ENCODE data around the gene EFCAB14.

Gene EFCAB14

DNA sequence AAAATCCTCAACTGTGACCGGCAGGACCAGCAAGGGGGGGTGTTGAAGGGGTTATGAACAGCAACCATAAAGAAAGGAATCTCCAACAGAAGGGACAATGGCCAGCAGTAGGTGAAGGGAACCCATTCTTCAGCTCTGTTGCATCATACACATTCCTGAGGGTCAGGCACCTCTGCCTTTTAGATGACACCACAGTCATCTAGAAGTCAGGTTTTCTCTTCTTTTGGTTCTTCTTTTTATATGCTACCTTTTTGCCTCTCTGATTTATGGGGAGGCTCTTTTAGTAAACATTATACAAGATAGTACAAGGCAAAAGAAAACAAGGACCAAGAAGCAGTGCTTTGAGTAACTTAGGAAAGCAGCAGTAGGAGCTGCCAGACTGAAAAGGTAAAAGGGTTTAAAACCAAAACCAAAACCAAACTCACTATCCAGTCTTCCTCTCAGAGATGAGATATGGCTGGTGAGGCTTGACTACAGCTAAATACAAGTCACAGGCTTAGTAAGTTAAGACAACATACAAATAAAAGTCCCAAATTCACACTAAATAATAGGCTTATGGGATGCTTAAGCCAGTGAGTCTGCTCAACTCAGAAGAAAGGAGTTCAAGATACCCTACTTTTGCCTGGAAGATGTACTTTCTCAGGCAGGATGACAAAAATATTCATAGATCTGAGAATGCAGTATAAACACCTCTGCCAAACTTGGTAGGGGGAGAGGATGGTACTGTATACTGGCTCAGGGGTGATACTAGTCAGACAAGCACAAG, 43.2 kb downstream of the EFCAB14 start:
- no peaks in the 10 kb centered on the region for H3K79me2 ChIP-seq (ENCODE audit: insufficient read depth, low read length)
- no peak for TF ChIP-seq EZH2 (IDR thresholded peaks at IDR 0.05; ENCODE audit: borderline replicate concordance, low read depth, low read length, severe bottlenecking)
- TF ChIP-seq, protein P1, sequence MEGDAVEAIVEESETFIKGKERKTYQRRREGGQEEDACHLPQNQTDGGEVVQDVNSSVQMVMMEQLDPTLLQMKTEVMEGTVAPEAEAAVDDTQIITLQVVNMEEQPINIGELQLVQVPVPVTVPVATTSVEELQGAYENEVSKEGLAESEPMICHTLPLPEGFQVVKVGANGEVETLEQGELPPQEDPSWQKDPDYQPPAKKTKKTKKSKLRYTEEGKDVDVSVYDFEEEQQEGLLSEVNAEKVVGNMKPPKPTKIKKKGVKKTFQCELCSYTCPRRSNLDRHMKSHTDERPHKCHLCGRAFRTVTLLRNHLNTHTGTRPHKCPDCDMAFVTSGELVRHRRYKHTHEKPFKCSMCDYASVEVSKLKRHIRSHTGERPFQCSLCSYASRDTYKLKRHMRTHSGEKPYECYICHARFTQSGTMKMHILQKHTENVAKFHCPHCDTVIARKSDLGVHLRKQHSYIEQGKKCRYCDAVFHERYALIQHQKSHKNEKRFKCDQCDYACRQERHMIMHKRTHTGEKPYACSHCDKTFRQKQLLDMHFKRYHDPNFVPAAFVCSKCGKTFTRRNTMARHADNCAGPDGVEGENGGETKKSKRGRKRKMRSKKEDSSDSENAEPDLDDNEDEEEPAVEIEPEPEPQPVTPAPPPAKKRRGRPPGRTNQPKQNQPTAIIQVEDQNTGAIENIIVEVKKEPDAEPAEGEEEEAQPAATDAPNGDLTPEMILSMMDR (IDR thresholded peaks at IDR 0.05; ENCODE audit: borderline replicate concordance, extremely low read depth, low read length, poor library complexity, severe bottlenecking) = no peak
- peak; percentile 63; the same call in 1 of the 3 replicates for ATAC-seq (ENCODE audit: insufficient read depth, low read depth)
- no peaks in the 10 kb centered on the region for H3K27me3 ChIP-seq (ENCODE audit: insufficient read depth, low read length, poor library complexity)
- no peaks in the 10 kb centered on the region for H4K20me1 ChIP-seq (ENCODE audit: insufficient read depth, low read length)
- DNase-seq = no peak
- no peak overlapping the region for H3K9ac ChIP-seq (ENCODE audit: low read depth, low read length)
- H3K4me1 ChIP-seq (ENCODE audit: insufficient read depth, low read length) = no peaks in the 10 kb centered on the region
- no peak overlapping the region for H3K27ac ChIP-seq (ENCODE audit: low read length)
- H3K4me2 ChIP-seq (ENCODE audit: insufficient read depth, low read length) = no peak overlapping the region
- peaks cover 68% of the 10 kb centered on the region for H3K36me3 ChIP-seq (ENCODE audit: insufficient read depth, low read length)
- no peak overlapping the region for H2AFZ ChIP-seq (ENCODE audit: low read depth, low read length)
- no peaks in the 10 kb centered on the region for H3K9me3 ChIP-seq (ENCODE audit: insufficient read depth, low read length, severe bottlenecking)
- no peak overlapping the region for H3K4me3 ChIP-seq (ENCODE audit: low read depth in 1 of 2, low read length in 2 of 2)

DNA sequence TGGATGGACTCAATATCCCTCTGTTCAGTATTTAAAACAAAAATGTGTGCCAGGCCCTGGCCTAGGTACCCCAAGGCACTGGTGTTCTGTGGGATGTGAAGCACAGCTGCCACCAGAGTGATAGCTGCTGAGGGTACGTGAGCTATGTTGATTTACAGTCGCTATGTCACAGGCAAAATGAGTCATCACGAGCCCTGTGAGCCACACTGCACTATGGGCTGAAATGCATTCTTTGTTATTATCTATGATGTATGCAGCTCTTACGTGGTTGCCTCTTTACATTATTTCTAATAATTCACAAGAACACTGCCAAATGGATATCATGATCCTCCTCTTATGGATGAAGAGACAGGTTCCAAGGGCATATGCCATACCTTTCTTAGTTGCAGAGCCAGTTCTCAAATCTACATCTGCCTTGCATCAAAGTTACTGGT, 45.1 kb downstream of the EFCAB14 start:
- Histone ChIP-seq H3K27me3 (ENCODE audit: insufficient read depth, low read length, poor library complexity) (no peaks in the 10 kb centered on the region), H4K20me1 (ENCODE audit: insufficient read depth, low read length) (no peaks in the 10 kb centered on the region), H3K9me3 (ENCODE audit: insufficient read depth, low read length, severe bottlenecking) (no peaks in the 10 kb centered on the region), H2AFZ (ENCODE audit: low read depth, low read length) (no peak overlapping the region), H3K9ac (ENCODE audit: low read depth, low read length) (no peak overlapping the region), H3K4me2 (ENCODE audit: insufficient read depth, low read length) (no peak overlapping the region), H3K4me1 (ENCODE audit: insufficient read depth, low read length) (0 out of 2 replicates have a peak, but pooled peaks cover under 1% of the 10 kb centered on the region), H3K79me2 (ENCODE audit: insufficient read depth, low read length) (no peaks in the 10 kb centered on the region), H3K4me3 (ENCODE audit: low read depth in 1 of 2, low read length in 2 of 2) (no peak overlapping the region), H3K27ac (ENCODE audit: low read length) (no peak overlapping the region), H3K36me3 (ENCODE audit: insufficient read depth, low read length) (peaks cover 49% of the 10 kb centered on the region)
- 0 out of 3 replicates have a peak, but pooled peaks have one; percentile 39 for ATAC-seq (ENCODE audit: insufficient read depth, low read depth)
- TF ChIP-seq, protein P1 (IDR thresholded peaks at IDR 0.05; ENCODE audit: borderline replicate concordance, extremely low read depth, low read length, poor library complexity, severe bottlenecking) = no peak
- no peak for TF ChIP-seq EZH2 (IDR thresholded peaks at IDR 0.05; ENCODE audit: borderline replicate concordance, low read depth, low read length, severe bottlenecking)
- no peak for DNase-seq

DNA sequence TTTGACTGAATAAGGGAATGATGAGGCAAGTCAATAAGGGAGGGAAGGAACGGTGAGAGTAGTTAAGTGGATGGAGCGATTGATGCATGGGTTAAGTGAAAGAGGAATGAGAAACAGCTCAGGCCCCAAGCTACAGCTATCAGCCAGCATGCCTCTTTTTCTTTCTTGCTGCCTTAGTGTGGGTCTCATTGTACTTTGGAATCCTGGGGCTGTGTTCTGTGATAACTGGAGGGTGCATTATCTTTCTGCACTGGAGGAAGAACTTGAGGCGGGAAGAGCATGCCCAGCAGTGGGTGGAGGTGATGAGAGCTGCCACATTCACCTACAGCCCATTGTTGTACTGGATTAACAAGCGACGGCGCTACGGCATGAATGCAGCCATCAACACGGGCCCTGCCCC, 46.2 kb downstream of the EFCAB14 start:
- no peak for DNase-seq
- Histone ChIP-seq H3K9ac (ENCODE audit: low read depth, low read length) (no peak overlapping the region), H3K4me1 (ENCODE audit: insufficient read depth, low read length) (peaks cover 5% of the 10 kb centered on the region; the same call in 1 of the 2 replicates), H3K27ac (ENCODE audit: low read length) (no peak overlapping the region), H3K9me3 (ENCODE audit: insufficient read depth, low read length, severe bottlenecking) (no peaks in the 10 kb centered on the region), H3K27me3 (ENCODE audit: insufficient read depth, low read length, poor library complexity) (no peaks in the 10 kb centered on the region), H4K20me1 (ENCODE audit: insufficient read depth, low read length) (no peaks in the 10 kb centered on the region), H3K36me3 (ENCODE audit: insufficient read depth, low read length) (peaks cover 41% of the 10 kb centered on the region), H3K4me3 (ENCODE audit: low read depth in 1 of 2, low read length in 2 of 2) (no peak overlapping the region), H3K79me2 (ENCODE audit: insufficient read depth, low read length) (peaks cover 2% of the 10 kb centered on the region), H2AFZ (ENCODE audit: low read depth, low read length) (no peak overlapping the region), H3K4me2 (ENCODE audit: insufficient read depth, low read length) (no peak overlapping the region)
- TF ChIP-seq, protein P1 (IDR thresholded peaks at IDR 0.05; ENCODE audit: borderline replicate concordance, extremely low read depth, low read length, poor library complexity, severe bottlenecking) = no peak
- TF ChIP-seq EZH2 (IDR thresholded peaks at IDR 0.05; ENCODE audit: borderline replicate concordance, low read depth, low read length, severe bottlenecking) = no peak
- no peak for ATAC-seq (ENCODE audit: insufficient read depth, low read depth)
